SIG-M5 (cell line): ENCODE results near the gene MARCHF10.

Experiments used
- DNase-seq: peaks from one replicate; lab custom pipeline; 2025; lab: John Stamatoyannopoulos, UW

The MARCHF10 gene

DNA sequence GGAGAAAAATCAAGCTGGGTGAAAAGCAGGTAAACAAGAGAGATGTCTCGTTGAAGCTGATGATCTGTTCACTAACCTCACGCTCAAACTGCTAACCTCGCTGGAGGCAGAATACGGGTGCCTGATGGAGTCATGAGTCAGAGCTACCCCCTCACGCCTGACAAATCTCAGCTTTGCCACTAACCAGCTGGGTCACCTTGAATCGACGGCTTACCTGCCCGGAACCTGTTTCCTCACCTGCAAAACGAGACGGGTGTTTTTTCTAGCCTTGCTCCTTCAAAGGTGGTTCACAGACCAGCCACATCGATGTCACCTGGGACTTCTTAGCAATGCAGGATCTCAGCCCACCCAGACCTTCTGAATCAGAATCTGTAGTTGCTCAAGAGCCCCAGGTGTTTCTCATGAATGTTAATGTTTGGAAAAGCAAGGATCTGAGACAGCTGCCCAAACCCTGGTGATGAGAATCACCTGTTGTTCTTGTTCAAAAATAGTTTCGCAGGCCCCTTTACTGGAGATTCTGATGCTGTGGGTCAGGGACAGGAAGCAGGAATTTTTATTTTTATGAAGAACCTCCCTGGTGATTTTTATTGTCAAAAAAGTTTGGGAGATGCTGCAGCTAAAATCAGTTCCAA lies 56.9 kb downstream of the MARCHF10 start:
- no peak for DNase-seq

DNA sequence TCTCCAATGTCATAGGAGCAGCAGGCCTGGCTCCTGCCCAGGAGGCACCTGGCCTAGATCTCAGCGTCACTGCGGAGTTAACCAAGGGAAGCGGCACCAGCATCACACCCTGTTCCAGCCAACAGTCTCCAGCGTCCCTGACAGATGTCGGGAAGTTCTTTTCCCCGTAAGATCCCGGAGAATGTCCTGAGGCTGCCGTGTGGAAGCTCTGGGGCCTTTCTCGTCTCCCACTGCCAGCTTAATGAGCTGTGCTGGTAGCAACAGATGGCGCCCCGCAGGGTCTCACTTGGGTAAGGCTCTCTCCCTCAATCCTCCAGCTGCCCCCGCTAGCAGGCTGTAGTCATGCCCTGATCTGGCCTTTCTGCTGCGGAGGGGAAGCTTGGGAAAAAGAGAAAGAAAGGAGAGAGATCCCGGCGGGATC lies 57.5 kb downstream of the MARCHF10 start:
- DNase-seq: no peak

DNA sequence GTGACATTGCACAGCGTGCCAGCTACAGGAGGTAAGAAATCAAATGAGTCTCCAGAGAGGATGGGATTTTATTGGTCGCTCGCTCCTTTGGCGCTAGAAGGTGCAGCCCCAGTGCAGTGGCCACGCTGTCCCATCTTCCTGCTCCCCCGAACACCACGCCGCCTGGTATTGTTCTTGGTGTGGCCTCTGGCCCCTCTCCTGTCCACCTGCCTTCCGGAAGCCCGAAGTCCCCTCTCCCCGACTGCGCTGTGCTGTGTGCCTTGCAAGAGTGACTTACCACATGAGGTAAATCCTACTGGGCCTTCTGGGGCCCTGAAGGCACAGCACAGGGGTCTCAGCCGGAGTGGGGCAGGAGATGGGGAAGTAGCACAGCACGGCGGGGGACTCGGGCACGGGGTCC lies 58.2 kb downstream of the MARCHF10 start:
- DNase-seq: no peak

DNA sequence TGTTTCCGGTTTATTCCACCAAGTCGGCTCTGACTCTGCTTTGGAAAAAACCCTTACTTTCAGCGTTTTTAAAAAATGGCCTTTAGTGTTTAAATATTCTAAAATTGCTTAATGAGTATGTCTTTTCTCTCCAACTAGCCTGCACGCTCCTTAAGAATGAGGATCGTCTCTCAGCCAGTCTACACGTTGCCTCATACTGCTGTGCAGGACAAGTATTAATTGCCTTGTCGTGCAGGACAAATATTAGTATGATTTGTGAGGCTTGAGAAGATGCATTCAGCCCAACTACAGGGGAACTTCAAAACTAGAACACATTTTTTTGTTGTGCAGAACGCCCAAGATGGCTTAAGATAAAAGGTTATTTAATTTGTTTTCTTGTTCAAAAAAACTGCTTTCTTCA lies 61.2 kb downstream of the MARCHF10 start:
- DNase-seq: no peak

DNA sequence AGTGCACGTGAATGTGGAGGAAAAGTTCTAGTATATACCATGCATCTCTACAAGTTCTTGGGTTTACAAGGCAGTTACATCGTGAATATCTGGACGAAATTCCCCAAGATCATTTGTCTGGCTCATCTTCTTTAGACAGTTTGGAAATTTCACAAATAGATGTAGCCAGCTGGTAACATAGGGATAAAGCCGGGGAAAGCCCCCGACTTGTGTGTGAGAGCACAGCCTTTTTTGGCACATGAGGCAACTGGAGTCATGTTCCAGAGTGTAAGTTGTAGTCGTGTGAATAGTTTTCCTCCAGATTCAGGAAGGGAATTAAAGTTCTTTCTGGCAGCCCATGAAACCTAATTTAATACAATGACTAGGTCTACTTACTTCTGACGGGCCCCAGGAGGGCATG lies 62.3 kb downstream of the MARCHF10 start:
- DNase-seq: no peak

DNA sequence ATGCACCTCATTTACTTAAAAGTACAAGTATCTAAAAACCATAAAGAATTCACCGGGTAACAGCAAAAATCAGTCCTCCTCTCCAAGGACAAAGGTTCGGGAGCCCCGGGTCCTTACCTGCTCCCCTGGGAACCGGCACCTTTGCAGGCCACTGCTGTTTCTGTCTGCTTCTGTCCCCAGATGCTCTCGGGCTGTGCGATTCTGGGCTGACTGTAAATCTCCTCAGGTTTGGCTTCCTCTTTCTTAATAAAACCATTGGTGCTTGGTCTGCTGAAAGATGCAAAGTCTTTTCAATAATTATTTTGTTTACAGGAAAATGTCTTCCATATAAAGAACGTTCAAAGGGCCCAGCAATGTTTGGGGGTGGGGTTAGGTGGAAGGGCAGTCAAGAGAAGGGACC lies 63.9 kb downstream of the MARCHF10 start:
- DNase-seq: no peak

DNA sequence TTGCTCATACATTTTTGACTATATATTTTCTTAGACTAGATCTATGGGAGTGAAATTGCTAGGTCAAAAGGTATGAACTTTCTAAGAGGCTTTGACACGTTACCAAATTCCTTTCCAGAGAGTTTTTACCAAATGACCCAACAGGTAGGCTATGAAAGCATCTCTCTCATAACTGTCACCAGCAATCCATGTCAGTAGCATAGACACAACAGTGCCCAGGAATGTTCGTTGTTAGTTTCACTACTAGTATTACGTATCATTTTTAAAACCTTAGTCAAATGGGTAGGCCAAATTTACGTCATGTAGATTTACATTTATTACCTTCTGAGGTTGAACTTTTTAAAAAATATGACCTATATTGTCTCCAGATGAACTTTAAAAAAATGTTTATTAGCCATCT lies 66.8 kb downstream of the MARCHF10 start:
- no peak for DNase-seq

DNA sequence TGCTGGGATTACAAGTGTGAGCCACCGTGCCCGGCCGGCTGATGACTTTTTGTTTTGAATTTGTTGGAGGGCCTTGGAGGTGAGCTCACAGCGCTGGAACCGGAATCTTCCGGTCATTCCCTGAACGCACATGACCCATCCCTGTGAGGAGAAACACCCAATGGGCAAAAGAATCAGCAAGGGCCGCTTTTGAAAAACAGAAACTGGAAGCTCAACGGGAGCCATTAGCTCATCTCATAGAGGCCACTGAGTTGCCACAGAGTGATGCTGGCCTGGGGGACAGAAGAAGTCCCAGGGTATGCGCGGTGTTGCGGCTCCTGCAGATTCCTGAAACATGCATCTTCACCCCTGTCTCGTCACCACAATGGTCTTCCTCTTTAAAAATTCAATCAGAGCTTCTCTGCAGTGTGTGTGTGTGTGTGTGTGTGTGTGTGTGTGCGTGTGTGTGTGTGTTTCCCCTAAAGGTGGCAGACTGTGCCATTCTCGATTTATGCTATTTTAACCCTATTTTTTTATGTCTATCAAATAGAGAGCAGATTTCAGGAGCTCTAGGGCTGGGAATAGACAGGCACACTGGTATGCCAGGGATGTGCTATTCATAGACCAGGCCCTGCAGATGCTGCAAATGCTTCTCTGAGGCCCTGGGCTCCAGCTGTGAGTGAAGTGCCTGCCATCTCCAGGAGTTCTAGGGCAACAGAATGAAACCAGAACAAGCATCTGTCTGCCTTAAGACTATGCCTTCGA lies 68.3 kb downstream of the MARCHF10 start:
- DNase-seq: no peak

DNA sequence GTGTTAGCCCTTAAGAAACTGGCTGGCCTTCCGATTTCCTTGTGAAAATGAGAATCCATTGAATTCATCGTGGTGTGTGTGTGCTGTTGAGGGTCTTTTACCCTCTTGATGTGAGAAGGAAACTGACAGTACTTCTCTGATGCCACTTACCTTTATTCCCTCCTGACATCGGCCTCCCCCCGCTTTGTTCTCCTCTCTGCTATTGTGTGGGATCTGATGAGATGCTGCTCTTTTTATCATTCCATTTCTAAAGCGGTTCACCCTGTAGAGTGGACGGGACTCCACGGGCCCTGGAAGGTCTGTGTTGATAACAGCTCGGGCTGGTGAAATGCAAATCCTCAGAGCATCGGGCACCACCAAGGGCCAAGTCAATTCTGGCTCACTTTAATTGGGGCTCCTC lies 69.8 kb downstream of the MARCHF10 start:
- no peak for DNase-seq

DNA sequence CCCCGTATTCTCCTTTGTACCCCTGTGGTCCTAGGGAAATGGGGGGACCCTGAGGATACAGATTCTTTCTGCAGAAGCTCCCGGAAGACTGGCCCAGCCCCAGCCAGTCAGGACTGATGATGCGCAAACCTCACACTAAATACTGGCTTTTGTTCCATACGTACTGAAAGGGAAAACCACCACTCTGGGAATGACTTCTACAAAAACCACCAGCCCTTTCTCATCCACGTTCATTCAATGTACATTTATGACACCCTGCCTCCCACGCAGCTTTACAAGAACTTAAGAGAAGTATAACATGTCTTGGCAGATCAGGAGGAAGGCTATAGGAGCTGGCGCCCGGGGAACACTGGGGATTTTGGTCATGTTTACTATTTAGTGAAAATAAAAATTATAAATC lies 70.6 kb downstream of the MARCHF10 start:
- DNase-seq: no peak

DNA sequence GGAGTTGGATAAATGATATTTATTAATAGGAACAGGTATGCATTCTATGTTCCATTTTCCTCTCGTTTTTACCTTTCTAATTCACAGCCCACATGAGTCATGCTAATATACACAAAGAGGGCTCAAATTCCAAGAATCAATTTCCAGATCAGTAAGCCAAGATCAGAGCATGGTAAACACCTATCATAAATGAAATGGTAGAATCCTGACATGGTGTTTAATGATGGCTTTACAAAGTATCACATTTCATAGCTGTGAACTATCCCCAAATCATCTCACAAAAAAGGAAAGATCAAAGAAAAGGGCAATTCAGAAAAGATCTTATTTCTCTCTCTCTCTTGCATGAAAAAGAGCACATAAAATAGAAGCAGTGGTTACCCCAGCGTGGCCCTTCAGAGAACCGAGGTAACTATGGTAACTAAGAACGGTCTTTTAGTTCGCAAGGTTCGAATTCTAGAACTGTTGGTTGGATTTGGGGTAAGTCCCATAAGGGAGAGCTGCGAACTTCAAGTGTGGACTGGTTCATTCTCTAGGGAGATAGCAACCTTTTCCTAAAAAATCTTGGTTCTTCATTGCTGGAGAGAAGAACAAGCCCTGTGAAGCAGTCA lies 73.0 kb downstream of the MARCHF10 start:
- DNase-seq: no peak

DNA sequence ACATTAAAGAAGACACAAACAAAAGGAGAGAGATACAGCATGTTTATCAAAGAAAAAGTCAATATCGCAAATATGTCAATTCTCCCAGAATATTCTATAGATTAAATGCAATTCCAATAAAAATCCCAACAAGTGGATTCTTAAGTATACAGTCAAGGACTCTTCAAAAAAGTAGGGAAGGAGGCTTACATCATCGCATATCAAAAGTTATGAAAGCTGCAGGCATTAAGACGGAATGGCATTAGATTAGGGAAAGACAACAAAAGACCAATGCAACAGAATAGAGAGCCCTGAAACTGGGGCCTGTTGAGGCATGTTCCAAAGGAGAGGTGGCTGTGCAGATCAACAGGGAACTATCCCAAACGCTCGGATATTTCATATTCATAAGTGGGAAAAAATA lies 76.0 kb downstream of the MARCHF10 start:
- DNase-seq: no peak

DNA sequence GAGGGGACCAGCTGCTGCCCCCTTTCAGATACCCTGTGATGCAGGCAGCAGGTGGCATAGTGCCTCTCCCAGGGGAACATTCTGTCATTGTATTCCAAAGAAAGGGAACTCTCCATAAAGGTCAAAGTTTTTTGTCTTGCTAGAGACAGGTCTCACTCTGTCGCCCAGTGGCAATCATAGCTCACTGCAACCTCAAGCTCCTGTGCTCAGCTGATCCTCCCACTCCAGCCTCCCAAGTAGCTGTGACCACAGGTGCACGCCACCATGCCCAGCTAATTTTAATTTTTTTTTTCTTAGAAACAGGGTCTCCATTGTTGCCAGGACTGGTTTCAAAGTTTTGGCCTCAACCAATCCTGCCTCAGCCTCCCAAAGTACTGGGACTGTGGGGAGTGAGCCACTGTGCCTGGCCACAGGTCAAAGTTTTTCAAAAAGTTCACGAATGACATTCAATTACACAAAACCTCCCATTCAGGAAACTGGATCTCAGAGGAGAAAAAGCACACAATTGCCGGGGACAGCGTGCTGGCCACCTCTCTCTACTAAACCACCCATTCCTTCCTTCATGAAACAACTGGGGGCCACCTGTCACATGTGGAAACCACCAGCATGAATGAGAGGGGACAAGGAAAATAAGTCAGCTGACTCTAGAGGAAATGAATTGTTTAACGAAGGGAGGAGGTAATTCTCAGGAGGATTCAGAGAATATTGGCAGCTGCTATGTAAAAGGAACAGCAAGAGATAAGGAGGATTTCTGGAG lies 80.0 kb downstream of the MARCHF10 start:
- no peak for DNase-seq

DNA sequence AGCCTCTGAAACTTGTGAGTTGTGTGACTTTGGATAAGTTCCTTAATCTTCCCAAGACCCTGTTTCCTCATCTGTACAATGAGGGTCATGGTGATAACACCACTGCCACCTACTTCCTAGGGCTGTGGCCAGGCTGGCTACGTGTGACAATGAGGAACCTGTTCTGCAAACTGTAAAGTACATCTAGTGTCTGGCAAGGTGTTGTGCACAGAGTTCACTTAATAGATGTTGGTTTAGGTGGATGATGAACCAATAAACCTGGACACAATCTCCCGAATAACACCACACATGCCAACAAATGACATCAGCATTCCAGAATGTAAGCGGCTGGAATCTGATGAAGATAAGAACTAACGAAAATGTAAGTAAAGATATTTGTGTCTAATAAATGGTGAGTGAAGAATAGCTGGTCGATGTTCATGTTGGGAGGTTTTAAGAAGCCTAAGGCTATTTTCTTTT lies 82.3 kb downstream of the MARCHF10 start:
- no peak for DNase-seq

DNA sequence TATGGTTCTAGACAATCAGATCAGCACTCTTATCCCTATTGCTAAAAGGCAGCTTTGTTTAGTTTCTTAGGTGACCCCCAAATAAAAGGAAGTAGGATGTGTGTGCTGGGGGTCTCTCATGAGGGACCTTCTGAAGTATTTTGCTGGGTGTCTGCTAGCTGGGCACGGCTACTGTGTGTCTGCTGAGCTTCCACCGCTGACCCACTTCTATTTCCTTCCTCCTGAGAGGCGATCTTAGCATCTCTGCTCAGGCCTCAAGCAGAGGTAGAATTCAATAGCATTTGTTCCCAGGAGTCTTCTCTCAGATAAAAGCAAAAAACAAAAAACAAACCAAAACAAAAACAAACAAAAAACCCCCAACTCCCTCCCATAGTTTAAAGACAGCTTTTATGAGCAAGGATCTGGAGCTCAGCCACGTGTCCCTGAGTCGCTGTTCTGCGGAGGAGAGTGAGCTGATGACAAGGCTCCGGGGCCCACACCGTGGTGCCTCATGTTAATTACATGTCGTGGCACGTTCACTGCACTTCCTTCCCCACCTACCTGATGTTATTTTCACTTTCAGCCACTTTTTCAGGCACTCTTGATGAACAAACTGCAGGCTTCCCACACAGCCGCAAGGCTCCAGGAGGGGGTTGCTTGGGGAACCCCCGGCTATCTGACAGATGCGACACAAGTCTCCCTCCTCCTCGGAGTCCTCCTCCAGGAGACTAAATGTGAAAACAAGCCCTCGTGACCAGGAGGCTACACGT lies 83.5 kb downstream of the MARCHF10 start:
- DNase-seq: no peak

DNA sequence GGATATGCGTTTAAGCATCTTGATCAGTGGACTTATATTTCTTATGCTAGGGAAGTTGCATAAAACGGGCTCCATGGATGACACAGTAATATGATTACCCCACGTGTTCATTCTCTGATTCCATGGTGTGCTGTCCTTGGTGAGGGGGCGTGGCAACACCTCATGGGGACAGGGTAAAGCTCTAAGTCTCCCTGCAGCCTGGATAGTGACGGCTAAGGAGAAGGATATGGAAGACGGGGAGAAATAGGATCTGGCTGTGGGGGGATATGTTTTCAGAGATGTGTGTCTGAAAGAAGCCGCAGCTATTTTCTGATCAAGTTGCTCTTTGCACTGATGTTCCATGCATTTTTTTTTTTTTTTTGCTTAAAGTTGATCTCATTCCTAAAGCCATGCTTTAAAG lies 84.3 kb downstream of the MARCHF10 start:
- no peak for DNase-seq

DNA sequence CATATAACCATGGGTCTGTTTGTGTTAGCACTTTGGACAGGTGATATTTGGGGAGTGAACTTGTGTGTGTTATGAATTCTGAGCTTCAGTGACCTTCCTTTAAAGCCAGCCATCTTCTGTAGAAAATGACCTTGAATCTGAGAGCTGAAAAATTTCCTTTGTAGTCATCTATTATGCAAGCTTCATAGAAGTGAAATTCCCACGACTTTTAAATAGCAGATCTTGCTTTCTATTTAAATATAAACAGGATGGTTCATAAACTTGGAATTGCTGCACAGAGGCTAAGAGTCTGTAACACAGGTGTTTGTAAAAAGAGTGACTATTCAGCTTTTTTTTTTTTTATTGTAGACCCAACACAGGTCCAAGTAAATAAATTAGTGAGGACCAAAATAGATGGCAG lies 85.5 kb downstream of the MARCHF10 start:
- no peak for DNase-seq

DNA sequence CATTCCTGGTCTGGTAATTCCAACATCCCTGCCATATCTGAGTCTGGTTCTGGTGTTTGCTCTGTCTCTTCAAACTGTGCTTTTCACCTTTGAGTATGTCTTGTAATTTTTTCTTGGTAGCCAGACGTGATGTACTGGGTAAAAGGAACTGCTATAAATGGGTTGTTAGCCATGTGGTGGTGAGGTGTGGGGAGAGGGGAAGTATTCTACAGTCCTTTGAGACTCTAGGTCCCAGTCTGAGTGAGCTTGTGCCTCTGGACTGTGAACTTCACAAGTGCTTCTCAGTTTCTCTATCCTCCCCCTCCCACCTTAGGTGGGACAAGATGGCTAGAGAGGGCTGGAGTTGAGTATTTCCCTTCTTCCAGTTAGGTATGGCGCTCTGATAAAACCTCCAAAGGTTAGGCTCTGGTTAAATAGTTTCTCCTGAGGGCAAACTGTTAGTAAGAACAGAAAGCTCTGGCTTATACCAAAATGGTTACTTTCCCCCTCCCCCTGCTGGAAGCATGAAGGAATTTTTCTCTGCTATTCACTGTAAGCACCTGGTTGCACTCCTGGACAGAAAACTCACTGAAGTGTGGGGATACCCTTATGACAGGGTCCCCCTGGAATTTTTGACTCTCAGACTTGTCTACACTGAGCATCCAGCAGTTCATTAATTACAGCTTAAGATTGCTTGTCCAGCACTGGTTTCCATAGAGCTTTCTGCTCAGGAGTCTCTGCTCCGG lies 87.8 kb downstream of the MARCHF10 start:
- DNase-seq: no peak

DNA sequence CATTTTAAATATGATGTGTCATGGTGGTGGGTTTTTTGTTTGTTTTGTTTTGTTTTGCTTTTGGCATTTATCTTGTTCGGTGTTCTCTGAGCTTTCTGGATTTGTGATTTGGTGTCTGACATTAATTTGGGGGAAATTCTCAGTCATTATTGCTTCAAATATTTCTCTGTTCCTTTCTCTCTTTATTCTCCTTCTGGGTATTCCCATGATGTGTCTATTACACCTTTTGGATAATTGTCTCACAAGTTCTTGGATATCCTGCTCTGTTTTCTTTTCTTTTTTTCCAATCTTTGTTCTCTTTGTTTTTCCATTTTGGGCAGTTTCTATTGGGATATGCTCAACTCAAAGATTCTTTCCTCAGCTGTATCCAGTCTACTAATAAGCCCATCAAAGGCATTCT lies 88.5 kb downstream of the MARCHF10 start:
- DNase-seq: no peak

DNA sequence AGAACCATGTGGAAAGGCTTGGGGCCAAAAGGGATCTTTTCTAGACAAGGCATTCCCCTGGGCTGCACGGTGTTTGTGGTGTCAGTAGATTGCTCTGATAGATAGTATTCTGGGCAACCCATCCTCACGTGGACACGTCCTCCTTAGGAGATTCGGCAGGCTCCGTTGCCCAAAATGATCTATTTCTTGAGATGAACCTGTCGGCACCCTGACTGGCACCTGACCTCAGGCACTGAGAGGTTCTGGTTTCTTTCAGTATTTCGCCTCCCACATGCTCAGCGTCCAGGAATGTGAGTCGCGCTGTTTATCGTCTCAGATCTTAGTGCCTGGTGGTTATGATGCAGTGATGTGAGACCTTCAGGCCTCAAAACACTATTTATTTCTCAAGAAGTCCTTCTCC lies 89.7 kb downstream of the MARCHF10 start:
- DNase-seq: no peak

DNA sequence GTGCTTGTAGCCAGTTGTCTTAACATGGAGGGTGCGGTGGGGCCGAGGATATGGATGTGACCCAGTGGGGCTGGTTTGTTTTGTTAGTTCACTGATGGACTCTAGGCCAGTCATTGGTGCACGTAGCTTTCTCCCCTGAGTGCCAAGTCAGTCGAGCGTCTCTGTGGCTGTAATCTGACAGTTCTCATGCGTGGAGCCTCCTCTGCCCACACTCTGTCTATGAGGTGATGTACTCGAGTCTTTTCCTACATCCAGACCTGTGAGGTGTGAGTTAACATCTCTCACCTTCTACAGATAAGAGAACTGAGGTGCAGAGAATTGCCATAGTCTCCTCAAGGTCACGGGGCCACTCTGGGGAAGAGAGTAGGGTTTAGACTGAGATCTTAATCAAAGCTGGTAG lies 90.2 kb downstream of the MARCHF10 start:
- no peak for DNase-seq

DNA sequence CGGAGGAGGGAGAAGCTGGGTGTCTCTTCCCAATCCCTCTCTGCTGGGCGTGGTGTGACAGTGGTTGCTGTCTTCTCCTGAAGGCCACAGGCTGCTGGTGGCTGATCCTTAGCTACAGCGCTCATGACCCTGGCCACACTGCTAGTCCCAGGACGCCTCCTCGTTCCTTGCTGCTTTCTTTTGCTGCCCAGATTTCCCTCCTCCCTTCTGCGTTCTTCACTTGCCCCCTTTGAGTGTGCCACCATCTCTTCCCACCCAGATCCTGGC lies 90.6 kb downstream of the MARCHF10 start:
- DNase-seq: no peak
